GM19328 (cell line): ENCODE measurements around the gene SPEN.
"Not testable (repeated sequence)": the region's sequence is repeated elsewhere in the genome, so short reads cannot be mapped to it uniquely, and the experiment has no call there.

Source experiments
- ATAC-seq: cut with Tn5 transposase; IDR thresholded peaks from one replicate; pipeline ENCODE4 v1.9.1; 2021; ENCODE audit warnings: mild to moderate bottlenecking, moderate library complexity; ENCODE audit not compliant: unreplicated experiment

SPEN gene

DNA sequence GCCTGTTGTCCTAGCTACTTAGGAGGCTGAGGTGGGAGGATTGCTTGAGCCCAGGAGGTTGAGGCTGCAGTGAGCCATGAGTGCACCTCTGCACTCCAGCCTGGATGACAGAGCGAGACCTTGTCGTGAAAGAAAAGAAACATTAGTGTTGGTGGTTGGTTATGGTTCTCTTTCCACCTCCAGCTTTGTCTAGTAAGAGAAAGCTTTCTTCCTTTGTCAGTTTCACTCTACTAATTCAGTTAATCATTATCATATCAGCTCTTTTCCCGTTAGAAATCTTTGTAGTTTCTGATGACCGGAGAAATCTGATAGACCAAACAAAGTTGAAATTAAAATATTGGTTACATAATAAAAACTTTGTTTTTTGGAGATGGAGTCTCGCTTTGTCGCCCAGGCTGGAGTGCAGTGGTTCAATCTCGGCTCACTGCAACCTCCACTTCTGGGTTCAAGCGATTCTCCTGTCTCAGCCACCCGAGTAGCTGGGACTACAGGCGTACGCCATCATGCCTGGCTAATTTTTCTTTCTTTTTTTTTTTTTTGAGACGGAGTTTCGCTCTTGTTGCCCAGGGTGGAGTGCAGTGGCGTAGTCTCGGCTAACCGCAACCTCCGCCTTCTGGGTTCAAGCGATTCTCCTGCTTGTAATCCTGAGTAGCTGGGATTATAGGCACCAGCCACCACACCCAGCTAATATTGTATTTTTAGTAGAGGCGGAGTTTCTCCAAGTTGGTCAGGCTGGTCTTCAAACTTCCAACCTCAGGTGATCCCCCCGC, 49.5 kb downstream of the SPEN start:
- not testable (repeated sequence) for ATAC-seq

DNA sequence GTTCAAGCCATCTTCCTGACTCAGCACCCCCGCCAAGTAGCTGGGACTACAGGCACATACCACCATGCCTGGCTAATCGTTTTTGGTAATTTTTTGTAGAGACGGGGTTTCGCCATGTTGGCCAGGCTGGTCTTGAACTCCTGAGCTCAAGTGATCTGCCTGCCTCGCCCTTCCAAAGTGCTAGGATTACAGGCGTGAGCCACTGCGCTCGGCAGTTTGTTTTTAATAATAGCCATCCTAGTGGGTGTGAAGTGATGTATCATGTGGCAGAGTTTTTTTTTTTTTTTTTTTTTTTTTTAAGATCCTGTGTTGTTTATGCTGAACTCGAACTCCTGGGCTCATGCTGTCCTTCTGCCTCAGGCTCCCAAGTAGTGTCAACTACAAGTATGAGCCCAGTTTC, 51.8 kb downstream of the SPEN start:
- ATAC-seq: no peak

DNA sequence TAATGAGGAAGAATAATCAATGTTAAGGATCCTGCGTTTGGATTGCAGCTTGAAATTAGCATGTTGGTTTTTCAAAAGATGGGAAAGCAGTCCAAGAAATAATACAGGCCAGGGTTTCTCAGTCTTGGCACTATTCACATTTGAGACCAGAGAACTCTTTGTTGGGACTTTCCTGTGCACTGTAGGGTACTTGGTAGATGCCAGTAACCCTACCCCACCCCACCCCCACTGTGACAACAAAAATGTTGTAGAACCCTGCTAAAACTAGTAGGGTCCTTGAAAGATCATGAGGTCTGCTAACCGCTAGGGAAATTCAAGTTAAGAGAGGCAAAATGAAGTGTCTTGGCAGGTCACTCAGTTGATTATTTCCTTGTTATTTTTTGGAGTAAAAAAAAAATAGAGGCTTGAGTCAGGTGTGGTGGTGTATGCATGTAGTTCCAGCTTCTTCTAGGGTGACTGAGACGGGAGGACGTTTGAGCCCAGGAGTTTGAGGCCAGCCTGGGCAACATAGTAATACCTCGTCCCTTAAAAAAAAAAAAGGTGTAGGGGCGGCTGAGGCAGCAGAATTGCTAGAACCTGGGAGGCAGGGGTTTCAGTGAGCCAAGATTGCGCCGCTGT, 53.3 kb downstream of the SPEN start:
- no peak for ATAC-seq

DNA sequence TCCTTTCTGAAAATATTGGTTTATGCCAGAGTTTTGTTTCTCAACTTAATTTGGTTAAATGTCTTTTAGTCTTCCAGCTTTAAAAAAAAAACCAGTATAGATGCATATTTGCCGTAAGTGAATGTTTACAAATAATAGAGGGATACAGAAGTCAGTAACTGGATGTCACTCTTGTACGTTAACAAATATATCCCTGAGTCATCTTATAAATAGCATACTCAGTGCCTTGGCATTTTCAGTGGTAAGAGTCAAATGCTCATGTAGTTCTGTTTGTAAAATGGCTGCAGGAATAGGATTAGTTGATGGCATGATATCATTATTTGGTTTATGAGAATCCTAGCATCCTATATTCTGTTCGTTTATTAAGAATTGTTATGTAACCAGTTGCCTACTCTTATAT, 55.4 kb downstream of the SPEN start:
- no peak for ATAC-seq

DNA sequence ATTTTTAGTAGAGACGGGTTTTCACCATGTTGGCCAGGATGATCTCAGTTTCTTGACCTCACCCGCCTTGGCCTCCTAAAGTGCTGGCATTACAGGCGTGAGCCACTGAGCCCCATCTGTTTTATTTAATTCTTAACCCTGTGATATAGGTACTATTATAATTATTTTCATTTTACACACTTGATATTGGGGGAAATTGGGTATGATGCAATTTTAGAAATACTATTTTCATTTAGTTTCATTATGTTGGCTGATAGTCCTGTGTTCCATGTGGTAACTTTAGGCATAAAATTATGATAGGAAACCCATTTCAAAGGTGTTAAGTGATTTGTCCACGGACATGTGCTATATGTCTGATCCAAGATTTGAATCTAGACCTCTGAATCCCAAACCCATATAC, 61.1 kb downstream of the SPEN start:
- ATAC-seq: no peak

DNA sequence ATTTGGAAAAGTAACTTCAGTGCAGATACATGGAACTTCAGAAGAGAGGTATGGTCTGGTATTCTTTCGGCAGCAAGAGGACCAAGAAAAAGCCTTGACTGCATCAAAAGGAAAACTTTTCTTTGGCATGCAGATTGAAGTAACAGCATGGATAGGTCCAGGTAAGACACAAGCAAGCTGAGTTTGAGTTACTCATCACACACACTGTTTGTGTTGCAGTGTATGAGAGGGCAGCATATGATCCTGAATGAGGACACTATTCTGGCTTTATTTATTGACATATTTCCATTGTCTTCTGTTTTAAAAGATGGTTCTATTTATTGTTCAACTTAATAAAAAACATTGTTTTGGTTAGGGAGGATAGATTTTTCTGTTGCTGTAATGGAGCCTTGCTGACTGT, 63.6 kb downstream of the SPEN start:
- ATAC-seq: no peak

DNA sequence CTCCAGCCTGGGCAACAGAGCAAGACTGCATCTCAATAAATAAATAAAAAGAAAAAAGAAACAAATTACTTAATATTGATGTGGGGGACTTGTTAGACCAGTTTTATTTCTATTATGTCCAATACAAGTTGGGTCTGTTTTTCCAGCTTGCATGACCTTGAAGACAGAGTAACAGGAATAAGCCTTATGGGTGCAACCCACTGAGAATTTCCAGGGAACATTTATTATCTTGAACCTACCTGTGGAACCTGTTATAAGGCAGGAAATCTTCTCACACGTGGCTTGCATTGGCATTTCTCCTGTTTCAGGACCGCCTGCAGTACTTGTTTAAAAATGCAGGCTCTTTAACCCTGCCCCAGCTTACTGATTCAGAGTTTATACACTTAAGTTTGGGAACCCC, 64.4 kb downstream of the SPEN start:
- no peak for ATAC-seq

DNA sequence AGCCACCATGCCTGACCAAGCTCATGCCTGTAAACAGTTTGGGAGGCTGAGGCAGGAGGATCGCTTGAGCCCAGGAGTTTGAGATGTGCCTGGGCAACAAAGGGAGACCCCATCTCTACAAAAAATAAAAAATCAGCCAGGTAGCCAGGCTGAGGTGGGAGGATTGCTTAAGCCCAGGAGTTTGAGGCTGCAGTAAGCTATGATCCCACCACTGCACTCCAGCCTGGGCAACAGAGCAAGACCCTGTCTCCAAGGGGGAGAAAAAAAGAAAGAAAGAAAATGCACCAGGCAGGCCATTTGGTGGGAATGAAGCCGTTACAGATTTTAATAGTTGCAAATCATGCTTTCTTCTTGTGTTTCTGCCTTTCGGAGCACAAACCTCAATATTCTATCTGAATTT, 66.1 kb downstream of the SPEN start:
- ATAC-seq: not testable (repeated sequence)

DNA sequence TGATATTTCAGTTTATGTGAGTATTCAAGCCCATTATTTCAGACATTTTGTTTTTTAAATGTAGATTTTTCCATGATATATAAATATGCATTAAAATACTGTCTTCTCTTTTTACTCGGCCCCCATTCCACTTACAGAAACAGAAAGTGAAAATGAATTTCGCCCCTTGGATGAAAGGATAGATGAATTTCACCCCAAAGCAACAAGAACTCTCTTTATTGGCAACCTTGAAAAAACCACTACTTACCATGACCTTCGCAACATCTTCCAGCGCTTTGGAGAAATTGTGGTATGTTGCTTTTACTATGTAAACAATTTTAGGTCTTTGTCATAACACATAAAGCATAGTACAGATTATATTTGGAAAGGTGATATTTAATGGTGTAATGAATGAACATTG, 68.5 kb downstream of the SPEN start:
- ATAC-seq: no peak

DNA sequence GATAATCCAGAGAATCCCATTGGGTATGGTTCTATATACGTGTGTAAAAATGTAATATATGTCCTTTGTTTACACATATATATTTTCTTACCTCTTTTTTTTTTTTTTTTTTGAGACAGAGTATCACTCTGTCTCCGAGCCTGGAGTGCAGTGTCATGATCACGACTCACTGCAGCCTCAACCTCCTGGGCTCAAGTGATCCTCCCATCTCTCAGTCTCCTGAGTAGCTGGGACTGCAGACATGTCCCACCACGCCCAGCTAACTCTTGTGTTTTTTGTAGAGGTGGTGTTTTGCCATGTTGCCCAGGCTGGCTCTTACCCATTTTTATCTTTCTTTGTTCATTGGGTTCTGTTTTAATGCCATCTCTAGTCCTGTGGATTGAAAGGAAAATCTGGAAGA, 68.9 kb downstream of the SPEN start:
- ATAC-seq: no peak

DNA sequence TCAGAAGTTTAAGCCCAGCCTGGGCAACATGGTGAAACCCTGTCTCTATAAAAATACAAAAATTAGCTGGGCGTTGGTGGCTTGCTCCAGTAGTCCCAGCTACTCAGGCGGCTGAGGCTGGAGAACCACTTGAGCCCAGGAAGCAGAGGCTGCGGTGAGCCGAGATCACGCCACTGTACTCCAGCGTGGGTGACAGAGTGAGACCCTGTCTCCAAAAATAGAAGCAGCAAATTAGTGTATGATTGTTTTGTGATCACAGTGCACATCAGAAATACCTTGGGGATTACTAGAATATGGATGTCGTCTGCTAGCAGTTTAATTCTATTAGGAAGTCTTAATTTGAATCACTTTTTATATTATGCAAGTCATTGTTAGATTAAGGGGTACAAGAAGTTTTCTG, 69.4 kb downstream of the SPEN start:
- no peak for ATAC-seq

DNA sequence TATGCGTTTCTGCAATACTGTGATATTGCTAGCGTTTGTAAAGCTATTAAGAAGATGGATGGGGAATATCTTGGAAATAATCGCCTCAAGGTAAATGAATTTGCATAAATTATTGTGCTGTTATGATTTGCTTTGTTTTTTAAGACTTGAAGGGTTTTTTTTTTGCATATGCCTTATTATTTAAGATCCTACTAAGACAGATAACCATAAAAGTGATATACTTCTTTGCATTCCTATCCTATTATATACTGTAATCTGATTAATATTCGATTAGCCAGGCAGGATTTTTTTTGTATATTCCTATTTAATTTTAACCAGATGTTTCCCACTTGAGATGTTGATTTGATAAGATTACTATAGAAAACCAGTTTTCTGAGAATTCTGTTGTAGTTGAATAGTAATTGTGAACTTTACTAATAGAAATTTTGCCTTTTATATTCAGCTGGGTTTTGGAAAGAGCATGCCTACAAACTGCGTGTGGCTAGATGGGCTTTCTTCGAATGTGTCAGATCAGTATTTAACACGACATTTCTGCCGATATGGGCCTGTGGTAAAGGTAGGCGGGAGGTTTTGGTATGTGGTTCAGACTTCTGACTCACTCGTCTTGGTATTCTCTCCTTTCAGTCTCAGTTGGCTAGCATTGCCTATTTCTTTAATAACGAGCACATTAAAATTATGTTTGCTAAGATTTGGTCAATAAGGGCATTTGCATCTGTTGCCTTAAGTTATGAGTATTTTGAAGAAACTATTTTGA, 71.6 kb downstream of the SPEN start:
- ATAC-seq: peak; percentile 57

DNA sequence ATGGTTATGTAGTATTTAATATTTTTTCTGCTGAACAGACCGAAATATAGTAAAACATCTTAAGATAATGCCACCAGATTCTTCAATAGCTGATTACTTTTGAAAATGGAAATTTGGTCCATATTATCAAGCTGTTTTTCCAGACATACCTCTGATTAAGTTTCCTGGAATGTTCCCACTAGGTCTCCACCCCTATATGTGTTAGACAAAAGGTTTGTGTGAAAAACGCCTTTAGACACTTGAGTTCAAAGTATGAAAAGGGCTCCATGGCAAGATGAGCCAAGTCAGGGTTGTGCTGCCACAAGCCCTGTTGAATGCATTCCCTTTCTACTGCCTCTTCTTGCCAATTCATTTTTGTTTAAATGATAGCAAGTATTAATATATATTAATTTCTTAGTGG, 75.7 kb downstream of the SPEN start:
- ATAC-seq: no peak

DNA sequence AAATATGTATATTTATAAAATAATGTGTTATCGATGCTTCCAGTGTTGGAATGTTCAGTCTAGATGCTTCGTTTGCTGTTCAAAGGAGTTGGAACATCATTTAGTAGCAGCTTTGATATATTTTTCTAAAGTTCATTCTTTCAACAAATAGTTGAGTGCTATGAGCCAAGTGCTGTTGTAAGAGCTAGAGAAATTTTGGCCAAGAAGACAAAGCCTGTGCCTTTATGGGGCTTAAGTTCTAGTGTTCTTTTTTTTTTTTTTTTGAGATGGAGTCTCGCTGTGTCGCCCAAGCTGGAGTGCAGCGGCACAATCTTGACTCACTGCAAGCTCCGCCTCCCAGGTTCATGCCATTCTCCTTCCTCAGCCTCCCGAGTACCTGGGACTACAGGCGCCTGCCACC, 78.9 kb downstream of the SPEN start:
- ATAC-seq: not testable (repeated sequence)

DNA sequence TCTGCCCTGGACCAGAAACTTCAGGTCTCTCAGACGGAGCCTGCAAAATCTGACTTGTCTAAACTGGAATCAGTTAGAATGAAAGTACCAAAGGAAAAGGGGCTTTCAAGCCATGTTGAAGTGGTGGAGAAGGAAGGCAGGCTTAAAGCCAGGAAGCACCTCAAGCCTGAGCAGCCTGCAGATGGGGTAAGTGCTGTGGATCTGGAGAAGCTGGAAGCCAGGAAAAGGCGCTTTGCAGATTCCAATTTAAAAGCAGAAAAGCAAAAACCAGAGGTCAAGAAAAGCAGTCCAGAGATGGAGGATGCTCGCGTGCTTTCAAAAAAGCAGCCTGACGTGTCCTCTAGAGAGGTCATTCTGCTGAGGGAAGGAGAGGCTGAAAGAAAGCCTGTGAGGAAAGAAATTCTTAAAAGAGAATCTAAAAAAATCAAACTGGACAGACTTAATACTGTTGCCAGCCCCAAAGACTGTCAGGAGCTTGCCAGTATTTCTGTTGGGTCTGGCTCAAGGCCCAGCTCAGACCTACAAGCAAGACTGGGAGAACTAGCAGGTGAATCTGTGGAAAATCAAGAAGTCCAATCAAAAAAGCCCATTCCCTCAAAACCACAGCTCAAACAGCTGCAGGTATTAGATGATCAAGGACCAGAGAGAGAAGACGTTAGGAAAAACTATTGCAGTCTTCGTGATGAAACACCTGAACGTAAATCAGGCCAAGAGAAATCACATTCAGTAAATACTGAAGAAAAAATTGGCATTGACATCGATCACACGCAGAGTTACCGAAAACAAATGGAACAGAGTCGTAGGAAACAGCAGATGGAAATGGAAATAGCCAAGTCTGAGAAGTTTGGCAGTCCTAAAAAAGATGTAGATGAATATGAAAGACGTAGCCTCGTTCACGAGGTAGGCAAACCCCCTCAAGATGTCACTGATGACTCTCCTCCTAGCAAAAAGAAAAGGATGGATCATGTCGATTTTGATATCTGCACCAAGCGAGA, 81.8 kb downstream of the SPEN start:
- ATAC-seq: no peak

DNA sequence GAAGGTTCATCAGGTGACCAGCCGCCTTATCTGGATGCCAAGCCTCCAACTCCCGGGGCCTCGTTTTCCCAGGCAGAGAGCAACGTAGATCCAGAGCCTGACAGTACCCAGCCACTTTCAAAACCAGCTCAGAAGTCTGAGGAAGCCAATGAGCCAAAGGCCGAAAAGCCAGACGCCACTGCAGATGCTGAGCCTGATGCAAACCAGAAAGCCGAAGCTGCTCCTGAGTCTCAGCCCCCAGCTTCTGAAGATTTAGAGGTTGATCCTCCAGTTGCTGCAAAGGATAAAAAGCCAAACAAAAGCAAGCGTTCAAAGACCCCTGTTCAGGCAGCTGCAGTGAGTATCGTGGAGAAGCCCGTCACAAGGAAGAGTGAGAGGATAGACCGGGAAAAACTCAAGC, 83.9 kb downstream of the SPEN start:
- ATAC-seq: no peak

DNA sequence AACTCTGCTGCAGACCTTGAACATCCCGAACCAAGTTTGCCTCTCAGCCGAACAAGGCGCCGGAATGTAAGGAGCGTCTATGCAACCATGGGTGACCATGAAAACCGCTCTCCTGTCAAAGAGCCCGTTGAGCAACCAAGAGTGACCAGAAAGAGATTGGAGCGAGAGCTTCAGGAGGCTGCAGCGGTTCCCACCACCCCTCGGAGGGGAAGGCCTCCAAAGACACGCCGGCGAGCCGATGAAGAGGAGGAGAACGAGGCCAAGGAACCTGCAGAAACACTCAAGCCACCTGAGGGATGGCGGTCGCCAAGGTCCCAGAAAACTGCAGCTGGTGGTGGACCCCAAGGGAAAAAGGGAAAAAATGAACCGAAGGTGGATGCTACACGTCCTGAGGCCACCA, 84.4 kb downstream of the SPEN start:
- no peak for ATAC-seq

DNA sequence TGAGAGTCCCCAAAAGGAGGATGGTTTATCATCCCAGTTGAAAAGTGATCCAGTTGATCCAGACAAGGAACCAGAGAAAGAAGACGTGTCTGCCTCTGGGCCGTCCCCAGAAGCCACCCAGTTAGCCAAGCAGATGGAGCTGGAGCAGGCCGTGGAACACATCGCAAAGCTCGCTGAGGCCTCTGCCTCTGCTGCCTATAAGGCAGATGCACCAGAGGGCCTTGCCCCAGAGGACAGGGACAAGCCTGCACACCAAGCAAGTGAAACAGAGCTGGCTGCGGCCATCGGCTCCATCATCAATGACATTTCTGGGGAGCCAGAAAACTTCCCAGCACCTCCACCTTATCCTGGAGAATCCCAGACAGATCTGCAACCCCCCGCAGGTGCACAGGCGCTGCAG, 85.1 kb downstream of the SPEN start:
- ATAC-seq: no peak

DNA sequence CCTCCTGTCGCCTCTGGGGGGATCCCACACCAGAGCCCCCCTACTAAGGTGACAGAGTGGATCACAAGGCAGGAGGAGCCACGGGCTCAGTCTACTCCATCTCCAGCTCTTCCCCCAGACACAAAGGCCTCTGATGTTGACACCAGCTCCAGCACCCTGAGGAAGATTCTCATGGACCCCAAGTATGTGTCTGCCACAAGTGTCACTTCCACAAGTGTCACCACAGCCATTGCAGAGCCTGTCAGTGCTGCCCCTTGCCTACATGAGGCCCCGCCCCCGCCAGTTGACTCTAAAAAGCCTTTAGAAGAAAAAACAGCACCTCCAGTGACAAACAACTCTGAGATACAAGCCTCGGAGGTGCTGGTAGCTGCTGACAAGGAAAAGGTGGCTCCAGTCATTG, 86.2 kb downstream of the SPEN start:
- no peak for ATAC-seq

DNA sequence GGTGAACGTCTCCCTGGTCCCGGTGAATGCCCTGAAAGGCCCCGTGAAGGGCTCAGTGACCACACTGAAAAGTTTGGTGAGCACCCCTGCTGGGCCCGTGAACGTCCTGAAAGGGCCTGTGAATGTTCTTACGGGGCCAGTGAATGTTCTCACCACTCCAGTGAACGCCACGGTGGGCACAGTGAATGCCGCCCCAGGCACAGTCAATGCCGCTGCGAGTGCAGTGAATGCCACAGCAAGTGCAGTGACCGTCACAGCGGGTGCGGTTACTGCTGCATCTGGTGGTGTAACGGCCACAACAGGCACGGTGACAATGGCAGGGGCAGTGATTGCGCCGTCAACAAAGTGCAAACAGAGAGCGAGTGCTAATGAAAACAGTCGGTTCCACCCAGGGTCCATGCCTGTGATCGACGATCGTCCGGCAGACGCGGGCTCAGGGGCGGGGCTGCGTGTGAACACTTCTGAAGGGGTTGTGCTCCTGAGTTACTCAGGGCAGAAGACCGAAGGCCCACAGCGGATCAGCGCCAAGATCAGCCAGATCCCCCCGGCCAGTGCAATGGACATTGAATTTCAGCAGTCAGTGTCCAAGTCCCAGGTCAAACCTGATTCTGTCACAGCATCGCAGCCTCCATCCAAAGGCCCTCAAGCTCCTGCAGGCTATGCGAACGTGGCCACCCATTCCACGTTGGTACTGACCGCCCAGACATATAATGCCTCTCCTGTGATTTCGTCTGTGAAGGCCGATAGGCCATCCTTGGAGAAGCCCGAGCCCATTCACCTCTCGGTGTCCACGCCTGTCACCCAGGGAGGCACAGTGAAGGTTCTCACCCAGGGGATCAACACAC, 86.9 kb downstream of the SPEN start:
- no peak for ATAC-seq
